ENCODE data around the gene ALKBH7. TPM values are rescaled to one million over a fixed set of nuclear protein-coding genes. Genes with fewer than 3 reads are reported as not detected.
A peak's percentile ranks its signal among the peaks of the same experiment; 100 is the strongest.

ALKBH7 gene
- total and polyA plus RNA-seq, 2 experiments from 2014 or later, result 48.5 to 79.8 TPM

DNA sequence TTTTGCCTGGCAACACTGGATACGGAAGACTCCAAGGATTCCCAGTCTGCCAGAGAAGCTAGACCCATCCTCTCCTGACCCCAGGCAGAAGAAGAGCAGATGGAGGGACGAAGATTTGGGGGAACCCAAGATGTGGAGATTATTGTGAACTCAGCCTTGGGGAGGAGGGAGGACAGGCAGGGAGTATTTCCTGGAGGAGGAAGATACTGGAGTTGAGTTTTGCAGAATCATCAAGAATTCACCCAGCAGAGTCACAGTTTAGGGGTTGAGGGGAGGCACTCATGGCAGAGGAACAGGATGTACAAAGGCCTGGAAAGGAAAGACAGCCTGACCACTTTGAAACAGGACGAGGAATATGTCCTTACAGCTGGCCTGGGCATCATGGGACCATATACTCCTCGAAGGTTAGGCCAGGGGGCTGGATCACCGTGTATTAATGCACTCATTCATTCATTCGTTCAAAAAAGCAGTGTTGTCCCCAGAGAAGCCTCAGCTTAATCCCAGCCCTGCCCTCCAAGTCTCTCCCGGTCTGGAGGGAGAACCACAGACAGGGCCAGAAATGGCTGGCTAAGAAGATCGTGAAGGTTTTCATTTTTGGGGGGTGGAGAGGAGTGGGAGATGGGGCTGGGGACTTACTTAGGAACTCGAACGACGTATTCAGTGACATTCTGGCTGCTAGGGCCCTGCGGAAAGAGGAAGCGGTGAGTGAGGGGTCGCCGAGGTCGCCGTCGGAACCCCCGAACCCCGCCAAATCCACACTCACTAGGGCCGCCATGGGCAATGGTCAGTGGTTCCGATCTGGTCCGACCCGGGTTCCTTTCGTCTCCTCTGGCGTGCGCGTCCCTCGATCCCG, 19.9 kb downstream of the ALKBH7 start:
- Histone ChIP-seq H3K79me2 (ENCODE audit: insufficient read depth) (peaks cover 53% of the 10 kb centered on the region), H3K4me1 (ENCODE audit: insufficient read depth) (peaks cover 9% of the 10 kb centered on the region), H4K20me1 (ENCODE audit: insufficient read depth) (no peaks in the 10 kb centered on the region), H3K9ac (peak overlapping the region; percentile 96), H3K27ac (peak overlapping the region; percentile 94), H3K9me3 (ENCODE audit: low read depth) (no peaks in the 10 kb centered on the region), H3F3A (ENCODE audit: insufficient read depth) (no peaks in the 10 kb centered on the region), H3K4me3 (peak overlapping the region; percentile 91), H3K36me3 (ENCODE audit: low read depth) (peaks cover 20% of the 10 kb centered on the region), H3K4me2 (ENCODE audit: unreplicated experiment) (peak overlapping the region; percentile 91), H3K9me2 (ENCODE audit: insufficient read depth) (no peaks in the 10 kb centered on the region), H2AFZ (peak overlapping the region; percentile 92), H3K27me3 (replicated peaks; ENCODE audit: insufficient read depth) (no peaks in the 10 kb centered on the region)
- in situ Hi-C loops (cut with MboI), result no loop called here
- peak; percentile 38 for DNase-seq
- TF ChIP-seq EZH2phosphoT487 (IDR thresholded peaks at IDR 0.05; ENCODE audit: insufficient read depth, low read depth) (no peak), EZH2 (IDR thresholded peaks at IDR 0.05; ENCODE audit: insufficient read depth, poor library complexity, severe bottlenecking) (no peak)
- WGBS, 2 experiments (ENCODE audit: low coverage in 1 of 2, low lambda C conversion rate in 2 of 2, missing lambda C conversion rate in 2 of 2), result 4 to 6% methylated on average over 28 to 30 of the region's 30 CpGs

DNA sequence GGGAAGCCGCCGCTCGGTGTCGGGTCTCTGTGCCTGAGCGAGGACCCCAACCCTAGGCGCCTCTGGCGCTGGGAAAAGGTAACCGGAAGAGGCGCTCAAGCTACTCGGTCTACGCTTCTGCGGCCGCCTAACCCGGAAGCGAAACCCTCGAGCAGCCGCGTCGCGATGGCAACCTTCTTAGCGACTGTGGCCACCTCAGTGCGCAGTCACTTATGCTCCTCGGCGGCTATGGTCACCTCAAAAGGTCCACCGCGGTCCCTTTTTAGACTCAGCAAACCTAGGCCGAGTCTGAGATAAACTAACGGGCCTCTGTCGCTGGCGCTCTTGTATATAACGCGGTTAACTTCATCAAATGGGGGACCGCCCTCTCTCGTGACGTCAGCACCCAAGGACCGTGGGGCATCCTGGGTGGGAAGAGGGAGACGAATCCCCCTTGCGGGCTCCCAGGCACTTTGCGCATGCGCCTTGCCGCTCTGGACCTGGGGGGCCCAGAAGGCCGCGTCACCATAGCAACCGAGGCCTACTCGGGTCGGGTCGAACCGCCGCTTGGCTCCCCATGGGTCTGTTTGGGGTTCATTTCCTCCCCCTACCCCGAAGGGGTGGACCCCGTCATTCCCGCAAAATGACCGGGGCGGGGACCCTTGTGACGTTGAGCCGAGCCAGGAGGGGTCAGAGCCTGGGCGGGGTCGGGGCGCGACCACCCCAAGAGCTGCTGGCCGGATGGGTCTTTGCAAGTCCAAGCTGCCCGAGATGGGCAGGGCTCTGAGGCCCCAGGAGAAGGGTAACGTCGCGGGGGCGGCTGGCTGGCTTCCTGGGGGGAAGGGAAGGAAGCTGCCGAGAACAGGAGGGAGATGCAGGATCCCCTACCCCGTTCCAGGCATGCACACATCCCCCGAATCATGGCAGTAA, 20.7 kb downstream of the ALKBH7 start, which contains the start of gene GTF2F1:
Gene GTF2F1 (minus strand): TSS at position 91 of the 909 bp plus-strand sequence. CDS start 169 bp downstream, outside the sequence.
- Histone ChIP-seq H2AFZ (peak within 1 kb of the TSS; percentile 92), H3K4me2 (ENCODE audit: unreplicated experiment) (peak within 1 kb of the TSS; percentile 91), H3K4me1 (ENCODE audit: insufficient read depth) (peaks cover 9% of the 10 kb centered on the region), H3K27me3 (replicated peaks; ENCODE audit: insufficient read depth) (no peaks in the 10 kb centered on the region), H3K36me3 (ENCODE audit: low read depth) (peaks cover 18% of the 10 kb centered on the region), H3K27ac (peak within 1 kb of the TSS; percentile 94), H4K20me1 (ENCODE audit: insufficient read depth) (no peaks in the 10 kb centered on the region), H3K9ac (peak within 1 kb of the TSS; percentile 96), H3F3A (ENCODE audit: insufficient read depth) (no peaks in the 10 kb centered on the region), H3K79me2 (ENCODE audit: insufficient read depth) (peaks cover 44% of the 10 kb centered on the region), H3K9me2 (ENCODE audit: insufficient read depth) (no peaks in the 10 kb centered on the region), H3K9me3 (ENCODE audit: low read depth) (no peaks in the 10 kb centered on the region), H3K4me3 (peak within 1 kb of the TSS; percentile 91)
- 1% methylated on average over 63 to 64 of the region's 69 CpGs for WGBS, 2 experiments (ENCODE audit: low coverage in 1 of 2, low lambda C conversion rate in 2 of 2, missing lambda C conversion rate in 2 of 2)
- in situ Hi-C loops (cut with MboI), result no loop called here
- no peak for TF ChIP-seq EZH2 (IDR thresholded peaks at IDR 0.05; ENCODE audit: insufficient read depth, poor library complexity, severe bottlenecking)
- TF ChIP-seq EZH2phosphoT487 (IDR thresholded peaks at IDR 0.05; ENCODE audit: insufficient read depth, low read depth), result no peak
- DNase-seq, result peak; percentile 99

DNA sequence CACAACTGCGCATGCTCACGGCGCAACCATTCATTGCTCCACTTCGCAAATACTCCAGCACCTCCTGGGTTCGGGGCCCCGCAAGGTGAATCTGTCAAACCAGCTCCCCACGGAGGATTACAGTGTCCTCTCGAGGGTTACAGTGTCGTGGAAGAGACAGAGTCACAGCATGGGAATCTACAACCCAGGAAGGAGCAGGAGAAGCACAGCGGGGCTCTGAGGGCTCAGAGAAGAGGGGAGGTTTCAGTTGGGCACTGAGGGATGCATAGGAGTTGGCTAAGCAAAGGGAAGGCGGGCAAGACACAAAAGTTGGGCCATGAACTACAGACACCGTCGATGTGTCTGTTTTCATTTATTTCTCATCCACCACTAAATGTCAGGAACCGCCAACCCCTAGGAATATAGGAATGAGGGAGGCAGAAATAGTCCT, 21.4 kb downstream of the ALKBH7 start:
- Histone ChIP-seq H3K36me3 (ENCODE audit: low read depth) (peaks cover 12% of the 10 kb centered on the region), H3K79me2 (ENCODE audit: insufficient read depth) (peaks cover 39% of the 10 kb centered on the region), H2AFZ (peak overlapping the region; percentile 92), H3K4me3 (peak overlapping the region; percentile 91), H3K4me2 (ENCODE audit: unreplicated experiment) (peak overlapping the region; percentile 91), H3K9me3 (ENCODE audit: low read depth) (no peaks in the 10 kb centered on the region), H3K27ac (peak overlapping the region; percentile 94), H3K27me3 (replicated peaks; ENCODE audit: insufficient read depth) (no peaks in the 10 kb centered on the region), H3K9ac (peak overlapping the region; percentile 96), H3F3A (ENCODE audit: insufficient read depth) (no peaks in the 10 kb centered on the region), H3K9me2 (ENCODE audit: insufficient read depth) (no peaks in the 10 kb centered on the region), H3K4me1 (ENCODE audit: insufficient read depth) (peaks cover 9% of the 10 kb centered on the region), H4K20me1 (ENCODE audit: insufficient read depth) (no peaks in the 10 kb centered on the region)
- DNase-seq, result no peak
- WGBS, 2 experiments (ENCODE audit: low coverage in 1 of 2, low lambda C conversion rate in 2 of 2, missing lambda C conversion rate in 2 of 2), result 24 to 29% methylated on average over 14 of the region's 14 CpGs
- TF ChIP-seq EZH2phosphoT487 (IDR thresholded peaks at IDR 0.05; ENCODE audit: insufficient read depth, low read depth), result no peak
- TF ChIP-seq EZH2 (IDR thresholded peaks at IDR 0.05; ENCODE audit: insufficient read depth, poor library complexity, severe bottlenecking), result no peak
- in situ Hi-C loops (cut with MboI), result no loop called here

DNA sequence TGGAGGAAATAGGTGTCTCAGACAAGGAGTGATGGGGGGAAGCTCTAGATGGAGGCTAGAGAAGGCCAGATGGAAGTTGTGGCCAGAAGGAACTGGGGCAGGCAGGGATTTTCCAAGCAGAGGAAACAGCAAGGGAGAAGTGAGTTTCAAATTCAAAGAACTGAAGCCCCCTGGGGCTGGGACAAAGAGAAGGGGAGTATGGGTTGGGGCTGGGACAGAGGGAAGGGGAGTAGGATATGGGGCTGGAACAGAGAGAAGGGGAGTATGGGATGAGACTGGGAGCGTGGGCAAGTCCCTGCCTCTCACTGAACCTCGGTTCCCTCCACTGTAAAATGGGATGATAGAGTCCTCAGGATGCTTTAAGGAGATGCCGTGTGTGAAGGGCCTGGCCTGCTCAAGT, 22.2 kb downstream of the ALKBH7 start:
- Histone ChIP-seq H3K4me1 (ENCODE audit: insufficient read depth) (peaks cover 9% of the 10 kb centered on the region), H3K9ac (no peak overlapping the region), H2AFZ (no peak overlapping the region), H3K27me3 (replicated peaks; ENCODE audit: insufficient read depth) (no peaks in the 10 kb centered on the region), H3K36me3 (ENCODE audit: low read depth) (peaks cover 7% of the 10 kb centered on the region; the same call in 1 of the 2 replicates), H3K79me2 (ENCODE audit: insufficient read depth) (peaks cover 32% of the 10 kb centered on the region), H3K9me2 (ENCODE audit: insufficient read depth) (no peaks in the 10 kb centered on the region), H3K4me3 (no peak overlapping the region), H3K27ac (no peak overlapping the region), H3K9me3 (ENCODE audit: low read depth) (no peaks in the 10 kb centered on the region), H3K4me2 (ENCODE audit: unreplicated experiment) (no peak overlapping the region), H3F3A (ENCODE audit: insufficient read depth) (no peaks in the 10 kb centered on the region), H4K20me1 (ENCODE audit: insufficient read depth) (no peaks in the 10 kb centered on the region)
- in situ Hi-C loops (cut with MboI), result no loop called here
- no peak for TF ChIP-seq EZH2phosphoT487 (IDR thresholded peaks at IDR 0.05; ENCODE audit: insufficient read depth, low read depth)
- WGBS, 2 experiments (ENCODE audit: low coverage in 1 of 2, low lambda C conversion rate in 2 of 2, missing lambda C conversion rate in 2 of 2), result 66 to 73% methylated on average over 3 of the region's 3 CpGs
- DNase-seq, result no peak
